GM10266 (cell line): ENCODE measurements around the gene UBL5.

ENCODE experiments used
- DNase-seq: peaks from one replicate; pipeline ENCODE4 v3.0.0; 2012; ENCODE audit errors: extremely low spot score
- TF ChIP-seq, protein P1 (sequence below): IDR thresholded peaks from 2 replicates; pipeline ENCODE4 v1.5.1; 2012; ENCODE audit warnings: mild to moderate bottlenecking, low read depth; ENCODE audit not compliant: control insufficient read depth, insufficient read depth; ENCODE audit errors: missing control alignments

UBL5 gene

DNA sequence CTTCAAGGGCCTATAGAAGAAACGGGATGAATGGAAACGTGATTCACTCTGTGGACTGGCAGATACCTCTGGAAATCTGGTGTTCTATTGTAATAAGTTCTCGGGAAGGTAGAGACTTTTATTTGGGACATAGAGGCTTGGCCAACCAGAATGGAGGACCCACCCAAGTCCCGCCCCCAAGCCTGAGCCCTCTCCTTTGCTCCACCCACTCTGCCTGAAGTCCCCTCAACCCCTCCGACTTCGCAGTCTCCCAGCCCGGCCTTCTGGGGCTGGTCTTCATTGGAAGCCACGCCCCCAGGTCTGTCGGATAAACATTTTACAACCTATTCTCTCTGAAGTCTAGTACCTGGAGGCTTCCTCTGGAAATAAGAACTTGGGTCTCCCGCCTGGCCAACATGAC is 25.7 kb upstream of the UBL5 start:
- TF ChIP-seq, protein P1, sequence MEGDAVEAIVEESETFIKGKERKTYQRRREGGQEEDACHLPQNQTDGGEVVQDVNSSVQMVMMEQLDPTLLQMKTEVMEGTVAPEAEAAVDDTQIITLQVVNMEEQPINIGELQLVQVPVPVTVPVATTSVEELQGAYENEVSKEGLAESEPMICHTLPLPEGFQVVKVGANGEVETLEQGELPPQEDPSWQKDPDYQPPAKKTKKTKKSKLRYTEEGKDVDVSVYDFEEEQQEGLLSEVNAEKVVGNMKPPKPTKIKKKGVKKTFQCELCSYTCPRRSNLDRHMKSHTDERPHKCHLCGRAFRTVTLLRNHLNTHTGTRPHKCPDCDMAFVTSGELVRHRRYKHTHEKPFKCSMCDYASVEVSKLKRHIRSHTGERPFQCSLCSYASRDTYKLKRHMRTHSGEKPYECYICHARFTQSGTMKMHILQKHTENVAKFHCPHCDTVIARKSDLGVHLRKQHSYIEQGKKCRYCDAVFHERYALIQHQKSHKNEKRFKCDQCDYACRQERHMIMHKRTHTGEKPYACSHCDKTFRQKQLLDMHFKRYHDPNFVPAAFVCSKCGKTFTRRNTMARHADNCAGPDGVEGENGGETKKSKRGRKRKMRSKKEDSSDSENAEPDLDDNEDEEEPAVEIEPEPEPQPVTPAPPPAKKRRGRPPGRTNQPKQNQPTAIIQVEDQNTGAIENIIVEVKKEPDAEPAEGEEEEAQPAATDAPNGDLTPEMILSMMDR, result no peak
- no peak for DNase-seq

DNA sequence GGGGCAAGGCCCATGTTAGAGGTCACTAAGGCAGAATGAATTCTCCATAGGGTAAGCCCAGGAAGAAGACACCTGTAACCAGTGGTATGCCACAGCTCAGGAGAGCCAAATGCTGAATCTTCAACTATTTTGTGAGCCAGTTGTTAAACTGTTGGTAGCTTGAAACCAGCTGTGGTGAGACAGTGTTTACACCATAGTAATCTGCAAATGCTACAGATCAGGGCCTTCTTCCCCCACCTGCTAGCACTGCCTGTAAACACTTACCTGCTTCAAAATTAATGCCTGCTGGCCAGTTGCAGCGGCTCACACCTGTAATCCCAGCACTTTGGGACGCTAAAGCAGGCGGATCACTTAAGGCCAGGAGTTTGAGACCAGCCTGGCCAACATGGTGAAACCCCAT is 20.9 kb upstream of the UBL5 start:
- TF ChIP-seq, protein P1, result no peak

DNA sequence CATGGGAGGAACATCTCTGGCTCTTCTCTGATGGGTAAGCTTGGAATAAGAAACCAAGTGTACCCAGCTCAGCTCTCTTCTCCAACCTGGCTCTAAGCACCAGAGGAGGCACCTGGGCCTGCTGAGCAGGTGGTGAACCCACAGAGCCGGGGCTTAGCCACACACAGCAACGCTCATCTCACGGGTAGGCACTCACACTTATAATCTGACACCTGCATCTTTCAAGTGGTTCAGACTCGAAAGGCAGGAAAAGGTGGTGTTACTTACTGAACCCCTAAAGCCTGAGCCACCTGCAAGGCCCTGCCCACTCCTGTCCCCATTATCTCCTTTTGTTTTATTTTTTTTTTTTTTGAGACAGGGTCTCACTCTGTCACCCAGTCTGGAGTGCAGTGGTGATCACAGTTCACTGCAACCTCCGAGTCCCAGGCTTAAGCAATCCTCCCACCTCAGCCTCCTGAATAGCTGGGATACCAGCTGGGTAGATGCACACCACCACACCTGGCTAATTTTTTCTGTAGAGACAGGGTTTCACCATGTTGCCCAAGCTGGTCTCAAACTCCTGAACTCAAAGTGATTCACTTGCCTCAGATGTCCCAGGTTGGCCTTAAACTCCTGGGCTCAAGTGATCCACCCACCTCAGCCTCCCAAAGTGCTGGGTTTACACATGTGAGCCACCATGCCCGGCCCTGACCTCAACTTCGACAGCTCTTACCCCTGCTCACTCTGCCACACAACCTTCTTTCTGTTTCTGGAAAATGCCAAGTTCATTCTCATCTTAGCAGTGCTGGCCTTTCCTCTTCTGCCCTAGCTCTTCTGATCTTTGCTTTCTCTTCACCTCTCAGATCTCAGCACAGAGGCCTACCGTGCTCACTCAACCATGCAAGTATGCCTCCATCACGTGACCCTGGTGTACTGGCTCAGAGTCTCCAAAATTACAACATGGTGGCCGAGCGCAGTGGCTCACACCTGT is 18.6 kb upstream of the UBL5 start:
- TF ChIP-seq, protein P1, result no peak
- DNase-seq, result no peak

More for the DNA sequence above, 20.9 kb upstream of the UBL5 start:
- DNase-seq, result no peak

DNA sequence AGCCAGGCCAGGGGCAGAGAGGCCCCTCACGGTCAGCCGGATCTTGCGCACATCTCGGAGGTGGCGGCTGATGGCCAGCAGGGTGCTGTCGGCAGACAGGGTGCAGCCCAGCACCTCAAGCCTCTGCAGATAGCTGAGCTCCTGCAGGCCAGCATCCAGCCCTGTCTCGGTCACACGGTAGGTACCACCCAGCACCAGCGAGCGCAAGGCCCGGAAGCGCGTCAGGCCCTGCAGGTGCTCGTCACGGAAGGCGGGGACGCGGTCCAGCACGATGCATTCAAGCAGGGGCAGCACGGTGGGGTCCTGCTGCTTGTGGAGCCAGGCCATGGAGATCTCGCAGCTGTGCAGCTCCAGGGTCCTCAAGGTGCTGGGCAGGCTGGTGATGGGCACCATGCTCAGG is 16.6 kb upstream of the UBL5 start:
- TF ChIP-seq, protein P1, result no peak

DNA sequence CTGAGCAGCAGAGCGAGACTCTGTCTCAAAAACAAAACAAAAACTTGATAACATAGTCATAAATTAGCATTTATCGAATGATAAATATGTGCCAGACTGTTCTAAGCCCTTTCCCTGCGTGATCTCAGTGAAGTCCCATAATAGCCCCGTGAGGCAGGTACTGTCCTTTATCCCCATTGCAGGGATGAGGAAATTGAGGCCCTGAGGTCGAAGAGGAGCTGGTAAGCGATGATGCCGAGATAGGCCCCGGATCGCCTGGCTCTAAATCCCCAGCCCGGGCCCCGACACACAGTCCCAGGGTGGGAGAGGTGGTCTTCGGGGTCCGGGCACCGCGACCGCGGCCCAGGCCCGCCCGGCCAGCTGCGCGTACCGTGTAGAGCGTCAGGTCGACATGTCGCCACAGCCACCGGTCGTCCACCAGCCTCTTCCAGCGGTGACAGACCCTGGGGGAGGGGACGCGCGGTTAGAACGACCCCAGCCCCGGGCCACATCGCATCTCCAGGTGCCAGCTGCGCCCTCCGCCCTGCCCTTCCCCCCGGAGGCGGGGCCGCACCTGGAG is 9.5 kb upstream of the UBL5 start:
- DNase-seq, result no peak
- TF ChIP-seq, protein P1, result no peak

More for the DNA sequence above, 16.6 kb upstream of the UBL5 start:
- DNase-seq, result no peak

DNA sequence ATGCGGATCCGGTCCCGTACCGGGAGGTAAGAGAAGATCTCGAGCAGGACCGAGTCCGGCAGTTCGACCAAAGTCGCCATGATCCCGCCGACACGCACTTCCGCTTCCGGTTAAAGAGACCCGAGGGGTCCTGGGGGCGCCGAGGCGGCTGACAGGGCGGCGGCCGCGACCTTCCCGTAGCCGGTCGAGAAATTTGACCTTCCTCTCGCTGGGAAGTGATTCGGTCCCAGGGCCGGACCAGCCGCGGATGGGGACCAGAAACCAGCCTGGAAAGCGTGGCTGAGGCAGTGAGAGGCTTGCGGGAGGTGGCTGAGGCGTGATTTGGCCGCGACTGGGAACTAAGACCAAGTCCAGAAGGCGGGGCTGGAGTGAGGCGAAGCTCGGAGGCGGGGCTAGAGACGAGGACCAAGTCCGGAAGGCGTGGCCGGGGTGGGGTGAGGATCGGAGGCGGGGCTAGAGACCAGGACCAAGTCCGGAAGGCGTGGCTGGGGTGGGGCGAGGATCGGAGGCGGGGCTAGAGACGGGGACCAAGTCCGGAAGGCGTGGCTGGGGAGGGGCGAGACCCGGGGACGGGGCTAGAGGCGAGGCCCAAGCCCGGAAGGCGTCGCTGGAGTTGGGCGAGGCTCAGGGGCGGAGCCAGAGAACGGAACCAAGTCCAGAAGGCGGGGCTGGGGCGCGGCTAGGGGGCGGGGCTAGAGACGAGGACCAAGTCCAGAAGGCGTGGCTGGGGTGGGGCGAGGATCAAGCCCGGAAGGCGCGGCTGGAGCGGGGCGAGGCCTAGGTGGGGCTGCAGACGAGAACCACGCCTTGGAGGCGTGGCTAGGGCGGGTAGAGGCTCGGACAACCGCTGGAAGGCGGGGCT is 8.8 kb upstream of the UBL5 start, which contains the start of gene FBXL12:
Gene FBXL12 (minus strand): TSS at position 346 of the 862 bp plus-strand sequence. CDS start 266 bp downstream, at position 80.
- peak; percentile 97 for DNase-seq
- TF ChIP-seq, protein P1, result no peak
